GM18858 (cell line): ENCODE results near the gene NELFB.

ENCODE experiments used
- ATAC-seq: cut with Tn5 transposase; IDR thresholded peaks from one replicate; pipeline ENCODE4 v1.9.1; 2021; ENCODE audit not compliant: unreplicated experiment

Gene NELFB

DNA sequence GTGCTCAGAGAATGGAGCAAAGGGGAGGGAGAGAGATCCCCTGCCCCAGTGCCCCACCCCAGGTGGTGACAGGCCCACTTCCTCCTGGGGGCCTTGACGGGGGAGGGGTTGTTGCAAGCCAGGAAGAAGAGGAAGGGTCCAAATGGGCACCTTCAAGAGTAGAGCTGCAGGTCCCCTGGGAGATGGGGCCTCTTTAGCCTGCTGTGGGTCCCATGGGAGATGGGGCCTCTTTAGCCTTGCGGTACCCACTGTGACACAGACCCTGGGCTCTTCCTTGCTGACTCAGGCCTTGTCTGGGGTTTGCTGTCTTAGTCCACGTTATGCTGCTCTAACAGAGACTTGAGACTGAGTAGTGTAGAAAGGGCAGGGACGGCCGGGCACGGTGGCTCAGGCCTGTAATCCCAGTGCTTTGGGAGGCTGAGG lies 12.8 kb downstream of the NELFB start:
- no peak for ATAC-seq

DNA sequence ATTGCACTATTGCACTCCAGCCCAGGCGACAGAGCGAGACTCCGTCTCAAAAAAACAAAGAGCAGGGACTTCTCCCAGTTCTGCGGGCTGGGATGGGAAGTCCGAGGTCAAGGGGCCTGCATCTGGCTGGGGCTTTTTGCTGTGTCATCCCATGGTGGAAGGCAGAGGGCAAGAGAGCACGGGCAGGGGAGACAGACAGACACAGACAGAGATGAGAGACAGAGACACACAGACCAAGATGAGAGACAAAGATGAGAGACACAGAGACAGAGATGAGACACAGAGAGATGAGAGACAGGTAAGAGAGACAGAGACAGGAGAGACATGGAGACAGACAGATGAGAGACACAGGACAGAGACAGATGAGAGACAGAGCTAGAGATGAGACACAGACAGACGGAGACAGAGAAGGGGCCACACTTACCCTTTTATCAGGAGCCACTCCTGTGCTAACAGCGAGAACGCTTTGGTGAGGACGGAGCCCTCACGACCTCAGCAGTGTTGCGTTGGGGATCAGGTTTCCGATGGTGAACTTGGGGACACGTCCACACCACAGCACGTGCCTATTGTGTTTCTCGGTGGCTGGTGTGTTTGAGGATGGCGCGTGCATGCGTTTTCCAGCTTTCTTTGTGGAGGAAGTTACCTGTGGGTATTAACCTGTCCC lies 13.5 kb downstream of the NELFB start:
- ATAC-seq: no peak

DNA sequence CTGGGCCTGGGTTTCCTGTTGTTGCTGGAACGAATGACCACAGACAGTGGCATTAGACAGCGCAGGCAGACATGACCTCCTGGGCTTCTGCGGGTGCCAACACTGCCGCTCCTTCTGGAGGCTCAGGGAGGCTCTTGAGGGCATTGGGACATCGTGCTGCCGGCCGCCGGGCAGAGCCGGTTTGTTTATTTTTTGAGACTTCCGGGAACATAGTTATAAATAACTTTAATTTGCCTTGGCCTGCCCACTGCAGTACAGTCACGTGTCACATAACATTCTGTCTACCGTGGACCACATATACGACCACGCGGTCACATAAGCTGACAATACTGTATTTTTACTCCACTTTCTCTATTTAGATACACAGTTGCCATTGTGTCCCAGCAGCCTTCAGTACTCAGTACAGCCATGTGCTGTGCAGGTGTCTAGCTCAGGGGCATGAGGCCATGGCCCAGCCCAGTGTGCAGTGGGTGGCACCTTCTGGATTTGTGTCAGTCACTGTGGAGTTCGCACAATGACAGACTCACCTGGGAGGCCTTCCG lies 14.2 kb downstream of the NELFB start:
- no peak for ATAC-seq

DNA sequence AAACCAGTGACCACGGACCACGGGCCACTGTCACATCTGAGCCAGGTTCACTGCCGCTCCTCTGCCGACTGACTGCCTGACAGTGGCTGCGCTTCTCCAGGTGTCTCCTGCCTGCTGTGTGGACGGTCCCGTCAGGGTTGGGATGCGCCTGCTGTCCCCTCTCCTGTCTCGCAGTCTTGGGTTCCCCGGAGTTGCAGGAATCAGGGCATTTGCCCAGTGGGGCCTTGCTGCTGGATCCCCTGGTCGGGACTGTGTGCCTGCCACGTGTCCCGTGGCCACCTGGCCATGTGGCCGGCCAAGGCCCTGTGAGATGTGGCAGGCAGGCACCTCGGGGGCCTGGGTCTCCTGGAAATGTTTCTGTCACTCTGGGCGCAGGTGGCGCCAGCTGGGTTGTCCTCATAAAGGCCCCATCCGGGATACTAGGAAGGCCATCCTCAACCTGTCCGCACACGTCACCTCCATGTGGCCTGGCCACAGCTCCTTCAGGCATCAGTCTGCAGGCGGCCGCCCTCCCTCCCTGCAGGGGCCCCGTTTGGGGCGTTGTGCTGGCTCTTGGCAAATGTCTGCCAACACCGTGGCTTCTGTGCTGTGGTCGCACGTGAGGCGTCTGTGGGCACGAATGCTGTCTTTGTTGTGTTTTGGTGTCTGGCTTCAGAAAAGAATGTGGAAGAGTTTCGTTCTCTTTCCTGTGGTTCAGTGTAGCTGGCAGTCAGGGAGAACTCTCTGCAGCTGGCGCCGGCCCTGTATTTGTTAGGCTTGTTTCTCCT lies 16.0 kb downstream of the NELFB start:
- ATAC-seq: no peak

DNA sequence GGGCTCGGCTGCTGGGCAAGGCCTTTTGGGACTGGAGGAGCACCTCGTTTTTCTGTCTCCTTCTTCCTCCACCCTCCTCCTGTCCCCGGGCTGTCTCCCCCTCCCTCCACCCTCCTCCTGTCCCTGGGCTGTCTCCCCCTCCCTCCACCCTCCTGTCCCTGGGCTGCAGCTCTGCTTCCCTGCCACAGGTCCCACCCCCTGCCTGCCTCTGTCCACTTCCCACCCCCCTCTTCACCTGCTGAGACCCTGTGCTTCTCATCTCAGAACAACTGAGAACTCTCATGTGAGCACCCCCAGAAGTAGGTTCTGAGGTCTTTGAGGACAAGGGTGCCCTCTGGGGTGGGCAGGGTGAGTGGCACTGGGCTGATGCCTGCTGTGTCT lies 16.6 kb downstream of the NELFB start:
- no peak for ATAC-seq

DNA sequence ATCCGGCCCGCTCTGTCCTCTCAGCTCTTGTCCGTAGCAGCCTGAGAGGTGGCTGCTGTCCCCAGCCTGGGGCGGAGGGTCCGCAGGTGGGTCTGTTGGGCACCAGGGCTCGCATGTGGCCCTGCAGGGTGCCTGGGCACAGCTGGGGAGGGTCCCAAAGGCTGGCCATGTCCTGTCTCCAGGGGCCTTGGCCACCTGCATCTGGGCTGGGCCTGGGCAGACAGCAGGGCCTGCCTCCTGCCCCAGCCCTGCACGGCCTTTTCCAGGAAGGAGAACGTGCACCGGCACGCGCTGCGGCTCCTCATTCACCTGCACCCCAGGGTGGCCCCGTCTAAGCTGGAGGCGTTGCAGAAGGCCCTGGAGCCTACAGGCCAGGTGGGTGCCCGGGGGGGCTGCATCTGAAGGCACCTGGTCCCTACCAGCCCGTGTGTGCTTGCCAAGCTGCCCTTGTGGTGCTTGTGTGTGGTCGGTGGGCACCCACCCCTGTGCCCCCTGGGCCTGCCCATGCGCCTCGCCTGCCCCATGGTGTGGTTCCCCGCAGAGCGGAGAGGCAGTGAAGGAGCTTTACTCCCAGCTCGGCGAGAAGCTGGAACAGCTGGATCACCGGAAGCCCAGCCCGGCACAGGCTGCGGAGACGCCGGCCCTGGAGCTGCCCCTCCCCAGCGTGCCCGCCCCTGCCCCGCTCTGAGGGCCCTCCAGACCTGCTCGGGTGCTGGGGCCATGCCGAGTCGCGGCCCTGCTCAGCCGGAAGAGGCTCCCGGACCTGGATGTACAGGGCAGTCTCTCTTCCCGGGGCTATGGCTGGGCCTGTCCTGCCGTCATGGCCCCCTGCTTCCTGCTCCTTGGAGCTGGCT lies 17.3 kb downstream of the NELFB start:
- no peak for ATAC-seq

DNA sequence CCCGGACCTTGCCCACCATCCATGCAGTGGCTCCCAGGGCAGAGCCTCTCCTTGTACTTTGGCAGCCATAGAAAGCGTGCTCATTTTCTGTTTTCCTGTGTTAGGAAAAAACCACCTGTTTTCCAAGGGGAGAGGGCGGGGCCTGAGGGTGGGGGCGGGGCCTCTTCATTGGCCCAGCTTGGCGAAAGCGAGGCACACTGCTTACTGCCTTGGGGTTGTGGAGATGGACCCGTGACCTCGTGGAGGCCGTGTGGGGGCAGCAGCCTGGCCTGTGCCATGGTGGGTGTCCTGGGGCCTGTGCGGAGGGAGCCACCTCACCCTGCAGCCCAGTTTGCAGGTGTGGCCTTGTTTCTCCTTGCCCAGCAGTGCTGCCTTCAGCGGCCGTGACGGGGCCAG lies 18.0 kb downstream of the NELFB start:
- ATAC-seq: no peak

DNA sequence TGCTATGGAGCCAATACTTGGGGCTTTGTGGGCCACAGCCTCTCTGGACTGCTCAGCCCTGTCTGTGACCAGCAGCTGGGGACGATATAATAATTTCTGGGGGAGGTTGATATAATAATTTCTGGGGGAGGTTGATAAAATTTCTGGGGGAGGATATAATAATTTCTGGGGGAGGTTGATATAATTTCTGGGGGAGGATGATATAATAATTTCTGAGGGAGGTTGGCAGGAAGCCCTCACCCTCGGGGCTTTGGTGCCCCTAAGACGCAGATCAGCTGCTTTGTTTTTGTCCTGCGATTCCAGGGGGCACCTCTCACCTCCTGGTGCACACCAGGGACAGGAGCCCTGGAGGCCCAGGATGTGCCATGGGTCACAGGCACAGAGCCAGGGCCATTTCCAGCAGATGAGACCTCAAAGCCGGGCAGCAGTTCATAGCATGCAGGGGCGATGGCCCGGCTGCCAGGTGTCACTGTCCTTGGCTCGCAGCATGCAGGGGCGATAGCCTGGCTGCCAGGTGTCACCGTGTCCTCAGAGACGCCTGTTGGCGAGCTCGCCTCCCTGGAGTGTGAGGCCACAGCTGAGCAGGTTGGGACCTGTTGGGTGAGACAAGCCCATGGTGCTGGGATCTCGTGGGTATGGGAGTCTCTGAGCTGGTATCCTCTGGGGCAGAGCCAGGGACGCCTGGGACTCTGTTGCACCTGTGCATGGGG lies 18.6 kb downstream of the NELFB start:
- no peak for ATAC-seq

DNA sequence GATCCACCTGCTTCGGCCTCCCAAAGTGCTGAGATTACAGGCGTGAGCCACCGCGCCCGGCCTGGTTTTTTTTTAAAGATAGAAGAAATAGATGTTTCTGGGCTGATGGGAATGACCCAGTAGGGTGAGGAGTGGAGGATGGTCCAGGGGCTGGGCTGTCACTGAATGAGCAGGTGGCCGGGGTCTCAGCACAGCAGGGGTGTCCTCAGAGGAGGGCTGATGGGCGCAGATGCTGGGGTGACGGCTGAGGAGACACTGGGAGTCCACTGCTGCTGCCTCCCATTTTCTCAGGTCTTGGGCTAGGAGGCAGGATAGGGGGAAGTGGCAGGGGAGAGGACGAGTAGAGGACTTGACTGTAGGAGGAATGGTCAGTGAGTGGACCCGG lies 20.1 kb downstream of the NELFB start:
- ATAC-seq: no peak

DNA sequence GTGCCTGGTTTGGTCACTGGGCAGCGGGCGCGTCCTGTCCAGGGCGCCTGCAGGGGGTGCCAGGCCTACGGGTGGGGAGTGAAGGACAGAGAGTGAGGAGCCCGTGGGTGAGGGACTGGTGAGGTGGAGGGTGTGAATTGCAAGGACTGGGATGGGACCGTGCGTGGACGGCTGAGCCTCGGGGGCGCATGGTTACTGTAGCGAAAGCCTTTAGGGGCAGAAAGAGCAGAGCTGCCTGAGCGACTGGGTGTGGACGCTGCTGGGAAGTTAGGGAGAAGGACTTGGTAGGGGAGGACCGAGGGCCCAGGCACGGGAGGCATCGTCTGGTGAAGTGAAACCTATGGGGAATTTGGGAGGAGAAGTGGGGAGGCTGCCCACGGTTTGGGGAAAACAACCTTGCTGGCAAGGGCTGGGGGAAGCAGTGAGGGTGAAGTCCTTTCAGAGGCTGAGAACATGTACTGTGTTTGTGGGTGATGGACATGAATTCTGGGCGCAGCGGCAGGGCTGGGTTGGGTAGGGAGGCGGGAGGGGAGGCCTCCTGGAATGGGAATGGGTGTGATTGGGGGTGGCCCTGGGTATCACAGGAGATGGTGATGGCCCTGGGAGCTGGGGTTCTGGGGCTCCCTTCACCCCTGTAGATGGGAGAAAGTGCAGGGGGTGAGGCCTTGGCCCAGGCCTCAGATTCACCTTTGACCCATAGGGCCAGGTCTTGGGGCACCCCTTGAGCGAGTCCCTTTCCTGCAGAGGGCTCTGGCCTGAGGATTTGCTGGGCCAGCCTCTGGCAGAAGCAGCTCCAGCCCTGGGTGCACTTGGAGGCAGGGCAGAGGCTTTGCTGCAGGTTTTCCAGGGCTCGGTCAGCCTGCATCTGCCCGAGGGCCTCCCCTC lies 20.7 kb downstream of the NELFB start:
- ATAC-seq: no peak

DNA sequence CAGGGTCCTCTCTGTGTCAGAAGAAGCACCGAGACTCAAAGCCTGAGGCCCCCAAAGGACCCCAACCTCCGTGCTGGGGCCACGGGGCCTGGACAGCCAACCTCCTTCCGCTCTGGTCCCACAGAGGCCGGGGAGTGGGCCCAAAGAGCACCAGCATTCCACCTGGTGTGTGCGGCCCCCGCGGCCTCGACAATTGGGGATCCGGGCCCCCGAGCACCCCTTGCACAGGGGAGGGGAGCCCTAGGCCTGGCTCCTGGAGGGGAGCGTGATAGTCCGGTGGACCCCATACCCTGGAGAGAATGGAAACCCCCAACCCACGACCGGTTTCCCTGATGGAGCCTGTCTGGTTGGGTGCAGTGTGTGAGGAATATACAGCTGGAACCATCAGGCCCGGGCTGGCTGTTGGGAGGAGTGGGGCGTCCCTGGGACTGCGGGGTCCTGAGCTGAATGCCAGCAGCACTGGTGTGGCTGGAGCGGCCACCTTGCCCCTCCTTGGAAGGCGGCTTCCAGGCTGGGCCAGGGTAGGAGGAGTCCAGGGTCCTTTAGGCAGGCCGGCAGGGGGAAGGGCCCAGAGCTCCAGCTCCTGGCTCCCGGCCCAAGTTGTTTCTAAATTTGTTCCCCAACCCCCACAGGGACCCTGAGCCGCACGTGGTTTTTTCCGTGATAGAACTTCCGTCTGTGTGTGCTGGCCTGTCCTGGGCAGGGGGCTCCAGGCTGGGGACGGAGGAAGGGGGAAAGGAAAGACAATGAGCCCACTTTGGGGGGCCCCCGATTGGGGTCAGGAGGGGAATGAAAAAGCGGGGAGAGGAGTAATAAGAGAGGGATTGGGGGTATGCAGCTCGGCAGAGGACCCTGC lies 21.6 kb downstream of the NELFB start:
- ATAC-seq: no peak

DNA sequence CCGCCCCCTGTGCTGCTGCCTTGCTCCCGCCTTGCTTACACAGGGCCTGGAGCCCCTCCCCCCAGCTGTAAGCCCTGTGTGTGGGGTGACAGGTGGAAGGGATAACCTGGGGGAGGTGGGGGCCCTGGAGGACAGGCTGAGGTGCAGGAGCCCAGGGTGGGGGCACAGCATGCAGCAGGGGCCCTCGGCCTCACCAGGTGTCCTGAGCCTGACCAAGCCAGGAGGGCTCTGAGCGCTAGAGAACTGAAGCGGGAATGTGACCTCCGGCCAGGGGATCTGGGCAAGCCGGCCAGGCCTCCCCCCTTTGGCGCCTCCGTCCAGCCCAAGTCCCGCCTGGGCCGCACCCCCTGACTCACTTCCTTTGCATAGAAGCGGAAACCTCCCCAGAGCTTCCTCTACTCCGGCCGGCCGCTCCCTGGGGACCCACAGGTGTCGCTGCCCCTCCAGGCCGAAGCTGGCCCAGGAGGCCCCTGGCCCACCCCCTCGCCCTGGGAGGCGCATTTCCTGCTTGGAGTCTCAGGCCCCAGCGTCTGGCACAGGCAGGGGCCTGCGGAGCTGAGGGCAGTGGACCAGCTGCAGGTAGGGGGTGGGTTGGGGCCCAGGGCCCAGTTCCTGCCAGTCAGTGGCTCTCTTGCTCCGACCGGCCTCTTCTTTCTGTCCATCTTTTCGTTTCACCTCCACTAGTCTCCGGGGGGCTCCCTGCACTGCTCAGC lies 22.4 kb downstream of the NELFB start, which contains the start of gene TOR4A:
Gene TOR4A, plus strand, starts transcription at position 398 of the 713 bp plus-strand sequence. CDS start 964 bp downstream, outside the sequence.
- peak; percentile 58 for ATAC-seq

DNA sequence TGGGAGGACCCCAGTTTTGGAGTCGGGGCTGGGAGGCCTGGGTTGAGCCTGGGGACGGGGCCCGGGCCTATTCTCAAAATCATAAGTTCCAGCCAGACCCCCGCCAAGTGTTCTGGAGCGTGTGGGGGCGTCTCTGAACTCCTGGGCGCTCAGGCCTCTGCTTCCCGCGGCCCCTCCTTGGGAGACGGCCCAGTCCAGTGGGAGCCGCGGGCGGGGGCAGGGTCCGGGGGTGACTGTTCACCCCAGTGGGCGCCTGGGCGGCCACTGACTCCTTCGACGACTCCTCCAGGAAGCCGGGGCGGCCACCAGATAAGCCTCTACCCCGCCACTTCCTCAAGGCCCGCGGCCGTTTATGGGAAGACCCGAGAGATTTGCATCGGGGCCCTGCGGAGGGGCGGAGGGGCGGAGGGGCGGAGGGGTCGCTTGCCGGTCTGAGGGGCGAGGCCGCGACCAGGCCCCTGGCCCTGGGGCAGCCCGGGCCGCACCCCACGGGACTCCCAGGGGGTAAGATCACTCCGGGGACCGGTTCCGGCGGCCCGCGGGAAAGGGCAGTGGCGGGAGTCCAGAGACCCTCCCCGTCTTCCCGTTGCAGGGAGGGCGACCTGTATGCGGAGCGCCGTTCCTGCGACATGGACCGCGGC lies 23.1 kb downstream of the NELFB start:
- ATAC-seq: no peak

DNA sequence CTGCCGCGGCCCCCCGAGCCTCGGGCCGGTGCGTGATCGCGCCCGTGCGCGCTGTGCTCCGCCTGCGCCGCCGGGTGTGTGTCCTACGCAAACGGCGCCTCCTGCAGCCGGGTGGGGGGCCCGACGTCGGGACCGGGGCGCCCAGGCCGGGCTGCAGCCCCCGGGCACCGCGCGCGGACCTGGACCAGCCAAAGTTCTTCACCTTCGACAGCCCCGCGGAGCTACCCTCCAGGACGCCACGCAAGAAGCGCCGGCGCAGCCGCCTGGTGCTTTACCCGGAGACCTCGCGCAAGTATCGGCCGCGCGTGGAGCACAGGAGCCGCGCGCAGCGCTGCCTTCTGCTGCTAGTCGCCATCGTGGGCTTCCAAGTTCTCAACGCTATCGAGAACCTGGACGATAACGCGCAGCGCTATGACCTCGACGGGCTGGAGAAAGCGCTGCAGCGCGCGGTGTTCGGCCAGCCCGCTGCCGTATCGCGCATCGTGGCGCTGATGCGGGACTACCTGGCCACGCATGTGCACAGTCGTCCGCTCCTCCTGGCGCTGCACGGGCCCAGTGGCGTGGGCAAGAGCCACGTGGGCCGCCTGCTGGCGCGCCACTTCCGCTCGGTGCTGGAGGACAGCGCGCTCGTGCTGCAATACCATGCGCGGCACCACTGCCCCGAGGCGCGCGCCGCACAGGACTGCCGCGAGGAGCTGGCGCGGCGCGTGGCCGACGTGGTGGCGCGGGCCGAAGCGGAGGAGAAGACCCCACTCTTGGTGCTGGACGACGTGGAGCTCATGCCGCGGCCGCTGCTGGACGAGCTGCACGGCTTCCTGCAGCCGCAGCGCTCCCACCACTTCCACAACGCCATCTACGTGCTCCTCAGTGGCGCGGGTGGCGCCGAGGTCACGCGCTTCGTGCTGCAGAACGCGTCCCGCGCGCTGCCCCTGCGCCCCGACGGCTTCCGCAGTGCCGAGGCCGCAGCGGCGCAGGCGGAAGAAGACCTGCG lies 23.9 kb downstream of the NELFB start:
- no peak for ATAC-seq

DNA sequence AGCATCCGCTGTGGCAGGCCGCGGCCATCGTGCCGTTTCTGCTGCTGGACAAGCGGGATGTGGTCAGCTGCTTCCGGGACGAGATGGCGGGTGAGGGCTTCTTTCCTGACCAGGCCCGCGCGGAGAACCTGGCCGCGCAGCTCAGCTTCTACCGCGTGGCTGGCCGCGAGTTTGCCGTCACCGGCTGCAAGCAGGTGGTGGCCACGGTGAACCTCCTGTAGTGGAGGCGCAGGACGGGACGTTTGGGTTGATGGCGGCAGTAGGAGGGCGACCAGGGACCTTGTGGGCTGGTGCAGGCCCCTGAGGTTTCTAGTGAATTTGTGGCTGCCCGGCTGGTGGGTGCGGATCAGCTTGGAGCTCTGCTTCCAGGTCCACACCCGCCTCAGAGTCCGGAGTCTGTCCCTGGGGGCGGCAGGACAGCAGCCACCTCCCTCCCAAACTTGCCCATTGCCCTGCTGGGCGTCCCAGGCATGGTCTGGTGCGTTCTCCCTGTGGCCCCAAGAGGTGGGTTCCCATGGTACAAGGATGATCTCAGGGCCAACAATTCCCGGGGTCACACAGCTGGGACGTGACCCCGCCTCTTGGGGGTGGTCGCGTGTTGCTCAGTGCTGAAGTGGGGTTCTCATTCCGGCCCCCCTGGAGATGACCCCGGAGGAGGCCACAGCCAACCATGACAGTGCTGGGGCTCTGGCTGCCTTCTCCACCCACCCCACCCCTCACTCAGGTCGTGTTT lies 24.8 kb downstream of the NELFB start:
- ATAC-seq: no peak
